Left renal pelvis (tissue), 4 donors: ENCODE results near the gene GPR12. TPM values are rescaled to one million over a fixed set of nuclear protein-coding genes. Genes with fewer than 3 reads are reported as not detected.

Experiments
- DNase-seq, 4 donors: peaks; one replicate each; pipeline ENCODE4 v3.0.0-alpha.2; 2013; ENCODE audit warnings: low read depth in 4 of 4, low spot score in 3 of 4
- polyA plus RNA-seq, 4 donors: library from polyadenylated mRNA; unstranded; fragments of 120-200 nt; gene quantifications; one replicate each; pipeline ENCODE4 v1.2.1, GENCODE V29; 2013; ENCODE audit not compliant: insufficient read length in 4 of 4

The GPR12 gene
- polyA plus RNA-seq, 4 donors: 0.11 TPM; not detected in 3

GRCh38 chr13:26706381-26706780, 54.2 kb downstream of the GPR12 start:
- DNase-seq: no peak

DNA sequence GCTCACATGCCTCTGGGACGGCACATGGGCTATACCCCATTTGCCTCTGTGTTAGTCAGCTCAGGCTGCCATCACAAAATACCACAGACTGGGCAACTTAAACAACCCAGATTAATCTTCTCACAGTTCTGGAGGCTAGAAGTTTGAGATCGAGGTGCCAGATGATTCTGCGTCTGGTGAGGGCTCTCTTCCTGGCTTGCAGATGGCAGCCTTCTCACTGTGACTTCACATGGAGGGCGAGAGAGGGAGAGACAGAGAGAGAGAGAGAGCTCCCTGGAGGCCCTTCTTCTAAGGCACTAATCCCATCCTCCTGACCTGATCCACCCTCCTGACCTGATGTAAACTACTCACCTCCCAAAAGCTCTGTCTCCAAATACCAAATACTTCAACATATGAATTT, 55.0 kb downstream of the GPR12 start:
- DNase-seq: no peak

Other genes with a start within 250 kb of the GPR12 start
- 10 to 100 TPM; 46.8 to 60.7 (median 58.3) TPM for gene WASF3, start 203.1 kb downstream of the GPR12 start, polyA plus RNA-seq